ENCODE results near the gene USP15. TPM values are rescaled to one million over a fixed set of nuclear protein-coding genes. Genes with fewer than 3 reads are reported as not detected.

USP15 gene
- total RNA-seq, 1 experiment from 2014 or later = 35.3 TPM

GRCh38 chr12:62263232-62263631 lies 3.0 kb downstream of the USP15 start:
- Histone ChIP-seq H4K5ac (ENCODE audit: insufficient read length, low read depth, low read length) (no peak overlapping the region), H3K79me2 (ENCODE audit: insufficient read depth, low read length) (peaks cover 13% of the 10 kb centered on the region; the same call in 1 of the 2 replicates), H3K79me1 (ENCODE audit: insufficient read depth, low read depth, low read length, poor library complexity, severe bottlenecking) (peaks cover 6% of the 10 kb centered on the region), H4K8ac (replicated peaks; ENCODE audit: insufficient read length, low read depth, low read length) (no peak overlapping the region), H3T11ph (ENCODE audit: low read length) (no peak overlapping the region), H3K4ac (ENCODE audit: low read depth, low read length) (no peak overlapping the region), H3K4me1 (ENCODE audit: insufficient read depth, low read length) (no peaks in the 10 kb centered on the region), H3K23ac (ENCODE audit: insufficient read length, low read depth, low read length) (no peak overlapping the region), H2BK15ac (ENCODE audit: low read depth, low read length) (no peak overlapping the region), H4K20me1 (ENCODE audit: control insufficient read depth, insufficient read depth, insufficient read length) (no peaks in the 10 kb centered on the region), H2AFZ (ENCODE audit: low read length) (no peak overlapping the region), H3K18ac (ENCODE audit: insufficient read length, low read depth, low read length) (no peak overlapping the region), H3K9ac (ENCODE audit: extremely low read depth, insufficient read length, low read length) (no peak overlapping the region), H2BK12ac (ENCODE audit: insufficient read length, low read depth, low read length) (no peak overlapping the region), H2BK20ac (ENCODE audit: low read depth, low read length, poor library complexity, severe bottlenecking) (no peak overlapping the region), H3K23me2 (ENCODE audit: insufficient read length, low read depth, low read length, poor library complexity, severe bottlenecking) (peaks cover 4% of the 10 kb centered on the region), H4K91ac (ENCODE audit: insufficient read length, low read depth, low read length) (no peak overlapping the region), H3K4me2 (ENCODE audit: insufficient read depth, insufficient read length, low read length) (no peak overlapping the region), H3K27me3 (ENCODE audit: insufficient read depth, low read length) (no peaks in the 10 kb centered on the region), H3K9me3 (ENCODE audit: control insufficient read depth, low read depth, low read length) (no peaks in the 10 kb centered on the region), H2BK120ac (ENCODE audit: low read depth, low read length, poor library complexity, severe bottlenecking) (no peak overlapping the region), H2BK5ac (ENCODE audit: insufficient read length, low read length) (no peak overlapping the region), H3K56ac (ENCODE audit: insufficient read length, low read depth, low read length) (no peak overlapping the region), H3K27ac (ENCODE audit: insufficient read length, low read depth, low read length) (no peak overlapping the region), H2AK5ac (ENCODE audit: insufficient read length, low read length) (no peak overlapping the region), H3K14ac (ENCODE audit: insufficient read depth, low read length) (no peak overlapping the region)
- TF ChIP-seq CTCF (conservative IDR thresholded peaks at IDR 0.05) = no peak
- H3K27ac Mint-ChIP-seq = no peak overlapping the region
- WGBS (ENCODE audit: extremely low coverage, insufficient read length, low lambda C conversion rate) = no CpG with 5 or more reads among the region's 2 CpGs
- H3K4me3 Mint-ChIP-seq = no peak overlapping the region
- peaks cover 8 to 11% of the 10 kb centered on the region in 2 experiments for H3K4me1 Mint-ChIP-seq
- H3K9me3 Mint-ChIP-seq = 0 out of 5 replicates have a peak, but pooled peaks cover 0 to 2% of the 10 kb centered on the region in 2 experiments
- no peaks in the 10 kb centered on the region for H3K27me3 Mint-ChIP-seq (ENCODE audit: low read depth)
- H3K36me3 Mint-ChIP-seq (ENCODE audit: insufficient read depth in 1 of 3, low read depth in 3 of 3) = peaks cover 0 to 3% (median 3%) of the 10 kb centered on the region in 3 experiments; a peak in 5 of 7 replicates
- DNase-seq = no peak
